Thyroid gland (tissue), 4 donors: ENCODE data around the gene REXO2.

ENCODE experiments used
- POLR2A ChIP-seq, 2 donors: fragments of 450-650 bp; IDR thresholded peaks; one replicate each; pipeline ENCODE4 v1.6.1; 2017; ENCODE audit warnings: antibody characterized with exemption in 2 of 2, mild to moderate bottlenecking in 2 of 2, moderate library complexity in 1 of 2
- TF ChIP-seq, protein P1 (sequence below), 6 experiments: fragments of 200-600 bp in 3 of 6; fragments of 450-650 bp in 3 of 6; sonication (generic) in 3 of 6; IDR thresholded peaks; one replicate each; pipeline ENCODE4 v1.5.1; 2016 to 2019; ENCODE audit warnings: antibody characterized with exemption in 6 of 6, mild to moderate bottlenecking in 2 of 6, inconsistent platforms in 1 of 6, moderate library complexity in 1 of 6

DNA sequence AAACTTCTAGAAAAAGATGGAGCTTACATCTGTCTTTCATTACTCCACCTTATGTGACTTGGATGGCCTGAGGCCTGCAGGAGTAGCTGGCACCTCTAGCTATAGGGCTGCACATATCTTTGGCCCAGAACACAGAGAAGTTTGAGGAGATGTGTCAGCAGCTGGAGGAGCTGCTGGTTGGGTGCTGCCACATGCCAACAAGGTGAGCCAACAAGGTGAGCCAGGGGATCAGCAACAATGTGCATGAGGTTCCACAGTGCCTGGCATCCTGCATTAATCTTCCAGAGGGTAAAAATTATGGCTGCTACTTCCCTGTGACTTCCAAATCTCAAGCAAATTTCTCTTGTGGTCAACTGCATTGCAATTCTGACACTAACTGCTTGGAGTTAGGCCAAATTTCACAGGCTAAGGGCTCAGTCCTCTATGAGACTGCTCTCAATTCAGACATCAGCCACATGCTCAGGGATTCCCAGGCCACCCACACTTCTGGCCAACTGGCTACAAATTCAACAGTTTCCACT is 22.8 kb upstream of the REXO2 start:
- no peak for TF ChIP-seq POLR2A (IDR thresholded peaks at IDR 0.05)
- TF ChIP-seq, protein P1, sequence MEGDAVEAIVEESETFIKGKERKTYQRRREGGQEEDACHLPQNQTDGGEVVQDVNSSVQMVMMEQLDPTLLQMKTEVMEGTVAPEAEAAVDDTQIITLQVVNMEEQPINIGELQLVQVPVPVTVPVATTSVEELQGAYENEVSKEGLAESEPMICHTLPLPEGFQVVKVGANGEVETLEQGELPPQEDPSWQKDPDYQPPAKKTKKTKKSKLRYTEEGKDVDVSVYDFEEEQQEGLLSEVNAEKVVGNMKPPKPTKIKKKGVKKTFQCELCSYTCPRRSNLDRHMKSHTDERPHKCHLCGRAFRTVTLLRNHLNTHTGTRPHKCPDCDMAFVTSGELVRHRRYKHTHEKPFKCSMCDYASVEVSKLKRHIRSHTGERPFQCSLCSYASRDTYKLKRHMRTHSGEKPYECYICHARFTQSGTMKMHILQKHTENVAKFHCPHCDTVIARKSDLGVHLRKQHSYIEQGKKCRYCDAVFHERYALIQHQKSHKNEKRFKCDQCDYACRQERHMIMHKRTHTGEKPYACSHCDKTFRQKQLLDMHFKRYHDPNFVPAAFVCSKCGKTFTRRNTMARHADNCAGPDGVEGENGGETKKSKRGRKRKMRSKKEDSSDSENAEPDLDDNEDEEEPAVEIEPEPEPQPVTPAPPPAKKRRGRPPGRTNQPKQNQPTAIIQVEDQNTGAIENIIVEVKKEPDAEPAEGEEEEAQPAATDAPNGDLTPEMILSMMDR (IDR thresholded peaks at IDR 0.05): no peak
